ENCODE results near the gene TMEM170A.

The TMEM170A gene

DNA sequence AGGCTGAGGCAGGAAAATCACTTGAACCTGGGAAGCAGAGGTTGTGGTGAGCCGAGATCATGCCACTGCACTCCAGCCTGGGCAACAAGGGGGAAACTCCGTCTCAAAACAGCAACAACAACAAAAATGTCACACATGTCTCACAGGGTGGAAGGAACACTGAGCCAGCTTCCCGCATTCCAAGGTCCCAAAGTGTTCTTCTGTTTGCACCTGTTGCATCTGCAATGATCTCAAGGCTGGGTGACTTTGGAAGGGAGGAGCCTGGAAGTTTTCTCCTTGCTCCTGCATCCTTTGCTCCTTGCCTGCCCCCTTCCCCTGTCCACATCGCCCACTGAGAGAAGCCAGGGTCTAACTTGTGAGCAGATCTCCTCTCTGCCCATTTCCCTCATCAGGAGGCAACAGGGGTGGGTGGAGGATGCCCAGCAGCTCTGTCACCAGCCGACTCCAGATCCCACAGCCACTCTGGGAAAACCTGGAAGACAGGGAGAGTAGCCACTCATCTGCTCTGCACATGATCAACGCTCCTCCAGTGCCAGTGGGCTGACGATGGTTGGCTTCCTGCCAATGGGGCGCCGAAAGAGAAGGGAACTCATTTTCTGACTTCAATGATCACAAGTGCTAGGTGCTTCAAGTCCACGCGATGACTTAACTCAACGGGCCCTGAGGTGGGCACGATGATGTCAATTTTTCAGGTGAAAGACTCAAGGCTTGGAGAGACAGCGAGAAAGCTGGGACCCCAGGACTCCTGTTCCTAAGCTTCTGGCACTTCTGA lies 18.1 kb upstream of the TMEM170A start:
- no peak for FAIRE-seq

GRCh38 chr16:75481475-75481874 lies 17.0 kb upstream of the TMEM170A start:
- FAIRE-seq (no peak), DNase-seq (ENCODE audit: insufficient read length, low spot score) (no peak)

More for the DNA sequence above, 18.1 kb upstream of the TMEM170A start:
- no peak for DNase-seq (ENCODE audit: insufficient read length, low spot score)

DNA sequence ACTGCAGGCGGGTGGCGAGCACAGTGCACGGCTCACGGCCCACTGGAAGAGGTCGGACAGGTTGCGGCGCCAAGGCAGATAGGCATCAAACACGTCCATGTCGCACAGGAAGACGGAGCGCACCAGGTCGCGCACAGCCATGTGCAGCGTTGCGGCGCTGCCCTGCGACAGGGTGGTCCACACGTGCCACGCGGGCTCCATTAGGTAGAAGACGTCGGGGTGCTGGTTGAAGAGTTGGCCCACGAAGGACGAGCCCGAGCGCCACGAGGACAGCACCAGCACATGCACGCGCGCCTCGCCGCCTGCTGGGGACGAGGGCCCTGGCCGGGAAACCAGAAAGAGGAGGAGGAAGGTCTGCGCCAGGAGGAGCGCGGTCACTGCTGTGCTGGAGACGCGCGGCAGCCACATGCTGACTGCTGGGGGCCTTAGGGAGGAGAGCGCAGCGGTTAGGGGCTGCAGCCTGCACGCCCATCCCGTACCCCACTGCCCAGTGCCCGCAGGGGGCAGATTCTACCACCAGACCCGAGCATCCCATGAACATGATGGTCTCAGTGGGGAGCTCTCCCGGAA lies 15.0 kb upstream of the TMEM170A start:
- DNase-seq (ENCODE audit: insufficient read length, low spot score) (no peak), FAIRE-seq (no peak)

DNA sequence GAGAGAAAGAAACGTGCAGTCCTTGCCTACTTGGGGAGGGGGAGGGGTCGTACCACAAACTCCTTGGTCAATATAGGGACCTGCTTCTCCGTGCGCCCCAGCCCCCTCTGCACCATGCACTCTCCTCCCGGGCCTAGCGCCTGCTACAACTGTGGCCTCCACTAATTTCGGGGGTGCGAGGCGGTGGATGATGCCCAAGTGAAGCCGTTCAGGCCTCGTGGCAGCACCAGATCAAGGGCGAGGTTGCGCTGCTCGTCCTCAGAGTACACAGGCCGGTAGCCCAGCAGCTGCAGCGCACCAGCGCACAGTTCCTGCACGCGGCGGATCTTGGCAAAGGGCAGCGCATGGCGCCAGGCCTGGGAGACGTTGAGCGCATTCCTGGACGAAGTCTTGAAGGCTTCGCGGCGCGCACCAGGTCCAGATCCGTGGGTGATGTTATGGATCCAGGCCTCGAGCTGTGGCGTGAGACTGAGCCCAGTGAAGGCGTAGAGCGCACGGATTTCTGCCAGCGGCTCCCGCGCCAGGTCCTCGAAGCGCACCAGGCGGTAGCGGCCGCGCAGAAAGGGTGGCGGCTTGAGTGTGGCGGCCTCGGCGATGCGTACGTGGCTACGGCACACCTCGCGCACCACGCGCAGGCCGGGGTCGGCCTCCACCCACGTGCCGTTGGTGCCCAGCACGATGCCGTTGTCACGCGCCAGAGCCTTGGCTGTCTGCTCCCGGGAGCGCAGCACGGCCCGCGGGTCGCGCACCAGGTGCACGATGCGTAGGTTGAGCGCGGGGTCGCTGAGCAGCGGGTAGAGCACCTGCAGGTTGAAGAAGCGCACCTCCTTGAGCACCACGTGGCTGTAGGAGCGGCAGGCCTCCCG lies 14.2 kb upstream of the TMEM170A start:
- FAIRE-seq (peak; percentile 69), DNase-seq (ENCODE audit: insufficient read length, low spot score) (no peak)

- no peak for FAIRE-seq
Observed at GRCh38 chr16:75477680-75478473, 13.4 kb upstream of the TMEM170A start.

DNA sequence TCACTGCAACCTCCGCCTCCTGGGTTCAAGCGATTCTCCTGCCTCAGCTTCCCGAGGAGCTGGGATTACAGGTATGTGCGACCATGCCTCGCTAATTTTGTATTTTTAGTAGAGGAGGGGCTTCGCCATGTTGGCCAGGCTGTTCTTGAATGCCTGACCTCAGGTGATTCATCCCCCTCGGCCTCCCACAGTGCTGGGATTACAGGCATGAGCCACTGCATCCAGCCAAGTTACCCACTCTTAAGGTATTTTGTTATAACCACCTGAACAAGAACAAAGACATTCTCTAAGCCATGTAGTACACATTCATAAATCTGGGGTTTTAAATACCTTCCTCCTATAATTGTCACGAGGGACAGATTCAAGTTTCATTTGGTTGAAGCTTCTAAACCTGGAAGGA lies 12.3 kb upstream of the TMEM170A start:
- FAIRE-seq (no peak), DNase-seq (ENCODE audit: insufficient read length, low spot score) (no peak)

More at GRCh38 chr16:75477680-75478473, 13.4 kb upstream of the TMEM170A start:
- no peak for DNase-seq (ENCODE audit: insufficient read length, low spot score)

- FAIRE-seq = peak; percentile 68
- no peak for DNase-seq (ENCODE audit: insufficient read length, low spot score)
Observed at GRCh38 chr16:75475420-75475847, 10.9 kb upstream of the TMEM170A start.

GRCh38 chr16:75472908-75473877 lies 8.7 kb upstream of the TMEM170A start:
- no peak for DNase-seq (ENCODE audit: insufficient read length, low spot score)
- no peak for FAIRE-seq

- FAIRE-seq = peak; percentile 93
- DNase-seq (ENCODE audit: insufficient read length, low spot score) = peak; percentile 89
Observed at GRCh38 chr16:75471723-75472633, 7.5 kb upstream of the TMEM170A start.

GRCh38 chr16:75466760-75467159 lies 2.3 kb upstream of the TMEM170A start:
- FAIRE-seq = no peak
- no peak for DNase-seq (ENCODE audit: insufficient read length, low spot score)

- FAIRE-seq (peak; percentile 67), DNase-seq (ENCODE audit: insufficient read length, low spot score) (peak; percentile 31)
Observed at GRCh38 chr16:75463389-75464121, 934 bp downstream of the TMEM170A start.

- FAIRE-seq = no peak
- DNase-seq (ENCODE audit: insufficient read length, low spot score) = no peak
Observed at GRCh38 chr16:75462806-75463205, 1.7 kb downstream of the TMEM170A start.

- FAIRE-seq (no peak), DNase-seq (ENCODE audit: insufficient read length, low spot score) (no peak)
Observed at GRCh38 chr16:75461575-75461974, 2.9 kb downstream of the TMEM170A start.

DNA sequence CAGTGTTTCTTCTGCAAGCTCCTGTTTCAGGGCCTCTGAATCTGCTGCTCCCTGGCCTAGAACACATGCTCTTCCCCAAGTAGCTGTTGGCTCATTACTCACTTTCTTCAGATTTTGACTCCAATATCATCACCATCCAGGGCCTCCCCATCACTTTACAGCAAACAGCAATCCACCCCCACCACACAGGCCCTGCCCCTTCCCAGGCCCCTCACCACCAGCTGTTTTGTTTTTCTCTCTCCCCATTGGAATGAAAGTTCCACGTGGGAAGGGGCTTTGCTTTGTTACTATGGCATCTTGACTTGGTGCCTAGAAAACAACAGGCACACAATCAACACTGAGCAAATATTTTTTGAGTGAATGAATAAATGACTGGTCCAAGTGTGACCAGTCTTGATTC lies 4.0 kb downstream of the TMEM170A start:
- FAIRE-seq = no peak

GRCh38 chr16:75459691-75460090 lies 4.8 kb downstream of the TMEM170A start:
- DNase-seq (ENCODE audit: insufficient read length, low spot score) (no peak), FAIRE-seq (no peak)

More for the DNA sequence above, 4.0 kb downstream of the TMEM170A start:
- DNase-seq (ENCODE audit: insufficient read length, low spot score) = no peak

GRCh38 chr16:75458439-75458838 lies 6.0 kb downstream of the TMEM170A start:
- no peak for FAIRE-seq
- DNase-seq (ENCODE audit: insufficient read length, low spot score) = no peak

GRCh38 chr16:75458029-75458428 lies 6.5 kb downstream of the TMEM170A start:
- no peak for DNase-seq (ENCODE audit: insufficient read length, low spot score)
- FAIRE-seq = no peak

All from HTR-8/SVneo (cell line).